DOHH2 (cell line): ENCODE measurements around the gene LRATD1.

Source experiments
- CTCF ChIP-seq: fragments of 200-600 bp; sonication (generic); IDR thresholded peaks from one replicate; pipeline ENCODE4 v1.5.1; 2014; ENCODE audit warnings: antibody characterized with exemption, mild to moderate bottlenecking, low read depth, low read length; ENCODE audit not compliant: poor library complexity, severe bottlenecking
- EZH2phosphoT487 ChIP-seq: fragments of 200-600 bp; sonication (generic); IDR thresholded peaks from 2 replicates; pipeline ENCODE4 v1.6.1; 2017; ENCODE audit warnings: borderline replicate concordance, mild to moderate bottlenecking, antibody characterized with exemption, low read length, moderate library complexity, mixed read lengths

DNA sequence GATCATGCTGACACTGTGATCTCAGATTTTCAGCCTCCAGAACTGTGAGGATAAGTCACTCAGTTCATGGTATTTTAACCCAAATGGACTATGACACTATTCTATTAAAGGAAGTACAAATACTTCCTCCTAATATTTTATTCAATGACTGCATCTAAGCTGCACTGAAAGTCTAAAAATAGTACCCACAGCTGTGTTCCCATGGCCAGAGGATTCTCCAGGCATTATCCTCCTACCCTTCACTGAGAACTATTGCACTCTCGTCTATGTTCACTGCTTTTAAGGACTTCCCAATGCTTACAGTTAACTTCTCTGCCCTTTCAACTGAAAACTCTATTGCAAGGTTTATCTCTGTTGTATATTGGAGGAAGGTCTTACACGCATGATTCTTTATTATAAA, 15.2 kb downstream of the LRATD1 start:
- TF ChIP-seq CTCF (no peak), EZH2phosphoT487 (no peak)
